OCI-LY3 (cell line): ENCODE data around the gene MFNG.

Experiments used
- H2AFZ ChIP-seq: fragments of 200-600, 300-600 bp; shearing (Covaris generic); 2 replicates; pipeline ENCODE4 v1.6.0; 2014; ENCODE audit warnings: antibody characterized with exemption, low read depth, low read length
- H3K27ac ChIP-seq: fragments of 200-600, 300-600 bp; sonication (generic); 2 replicates; pipeline ENCODE4 v1.5.1; 2014; ENCODE audit warnings: mild to moderate bottlenecking, low read length, moderate library complexity, mixed read lengths
- H3K27me3 ChIP-seq: fragments of 200-600, 300-600 bp; sonication (generic); 2 replicates; pipeline ENCODE4 v1.6.1; 2014; ENCODE audit warnings: low read depth, low read length, mixed read lengths
- H3K36me3 ChIP-seq: fragments of 200-600, 300-600 bp; sonication (generic); replicated peaks from 2 replicates; pipeline ENCODE3; 2014; ENCODE audit warnings: low read depth, low read length, mixed read lengths
- H3K4me1 ChIP-seq: fragments of 300-600, 200-600 bp; sonication (generic); 2 replicates; pipeline ENCODE4 v1.6.1; 2014; ENCODE audit warnings: low read length, mixed read lengths
- H3K4me2 ChIP-seq: fragments of 200-600, 300-600 bp; sonication (generic); 2 replicates; pipeline ENCODE4 v1.6.1; 2014; ENCODE audit warnings: low read length, mixed read lengths
- H3K4me3 ChIP-seq: fragments of 300-600, 200-600 bp; sonication (generic); 2 replicates; pipeline ENCODE4 v1.5.1; 2014; ENCODE audit warnings: antibody characterized with exemption, mild to moderate bottlenecking, low read length, moderate library complexity
- H3K79me2 ChIP-seq: fragments of 300-600, 200-600 bp; shearing (Covaris generic); 2 replicates; pipeline ENCODE4 v1.6.1; 2014; ENCODE audit warnings: mild to moderate bottlenecking, low read length, mixed read lengths
- H3K9ac ChIP-seq: fragments of 300-600, 200-600 bp; shearing (Covaris generic); 2 replicates; pipeline ENCODE4 v1.6.0; 2014; ENCODE audit warnings: mild to moderate bottlenecking, low read length, moderate library complexity
- H3K9me3 ChIP-seq: fragments of 200-600, 300-600 bp; shearing (Covaris generic); 2 replicates; pipeline ENCODE4 v1.6.1; 2014; ENCODE audit warnings: low read length, mixed read lengths; ENCODE audit not compliant: insufficient read depth
- H4K20me1 ChIP-seq: fragments of 200-600, 300-600 bp; sonication (generic); 2 replicates; pipeline ENCODE4 v1.6.1; 2016; ENCODE audit warnings: low read length, mixed read lengths; ENCODE audit not compliant: insufficient read depth
- EZH2phosphoT487 ChIP-seq: fragments of 200-600 bp; shearing (Covaris generic); IDR thresholded peaks from 2 replicates; pipeline ENCODE4 v1.6.1; 2018; ENCODE audit warnings: antibody characterized with exemption, mixed run types, low read depth
- TF ChIP-seq, protein P1 (sequence below): fragments of 200-600, 300-600 bp; sonication (generic); IDR thresholded peaks from 2 replicates; pipeline ENCODE4 v1.5.1; 2014; ENCODE audit warnings: antibody characterized with exemption, low read length, low read depth

The MFNG gene

DNA sequence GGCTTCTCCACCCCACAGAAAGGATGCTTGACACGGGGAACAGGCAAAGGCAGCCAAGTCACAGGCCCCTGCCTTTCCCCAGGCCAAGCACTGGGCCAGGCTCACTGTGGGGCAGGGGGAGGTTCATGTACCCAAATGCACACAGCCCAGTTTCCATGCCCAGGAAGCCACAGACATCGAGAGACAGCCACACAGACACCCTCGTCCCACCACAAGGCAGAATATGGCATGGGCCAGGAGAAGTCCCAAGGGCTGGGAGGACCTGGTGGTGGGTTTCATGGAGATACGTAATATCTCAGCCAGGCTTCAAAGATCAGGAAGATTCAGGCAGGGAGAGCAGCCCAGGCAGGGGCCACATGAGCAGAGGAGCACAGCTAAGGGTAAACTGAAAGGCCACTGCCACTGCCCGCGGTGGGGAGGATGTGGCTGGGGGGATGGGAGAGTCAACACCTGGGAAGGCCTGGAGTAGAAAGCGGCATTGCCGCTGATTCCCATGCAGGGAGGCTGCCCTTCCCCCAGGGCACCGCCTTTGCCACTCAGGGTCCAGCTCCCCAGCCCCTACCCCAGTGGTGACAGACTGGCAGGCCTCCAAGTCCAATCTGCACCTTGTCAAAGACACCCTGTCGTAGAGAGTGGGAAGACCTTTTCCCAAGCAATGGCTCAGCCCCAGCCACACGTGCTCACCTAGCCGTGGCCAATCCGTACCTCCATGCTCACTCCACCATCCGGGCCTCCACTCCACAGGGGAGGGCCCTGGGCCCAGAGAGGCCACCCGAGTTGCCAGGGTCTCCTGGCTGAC lies 2.4 kb upstream of the MFNG start:
- Histone ChIP-seq H3K4me1 (peaks cover 41% of the 10 kb centered on the region), H3K27ac (no peak overlapping the region)

DNA sequence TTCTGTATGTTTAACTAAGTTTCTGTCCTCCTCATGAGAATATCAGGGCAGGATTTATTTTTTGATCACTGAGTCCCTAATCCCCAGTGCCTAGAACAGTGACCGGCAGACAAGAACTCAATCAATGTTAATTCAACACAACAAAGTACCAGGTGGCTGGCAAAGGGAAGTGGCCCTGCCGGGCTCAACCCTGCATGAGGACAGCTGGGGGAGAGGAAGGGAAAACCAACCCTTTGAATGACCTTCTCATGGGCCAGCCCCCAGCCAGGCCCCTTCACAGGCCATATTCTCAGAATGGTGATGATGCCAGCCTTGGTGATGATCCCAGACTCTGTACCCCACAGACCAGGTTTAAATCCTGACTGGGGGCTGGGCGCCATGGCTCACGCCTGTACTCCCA lies 1.4 kb upstream of the MFNG start:
- no peaks in the 10 kb centered on the region for H3K27me3 ChIP-seq
- peaks cover 42% of the 10 kb centered on the region for H3K79me2 ChIP-seq
- H3K9me3 ChIP-seq: no peaks in the 10 kb centered on the region
- H3K9ac ChIP-seq: peak overlapping the region; percentile 96; the same call in 1 of the 2 replicates
- H3K36me3 ChIP-seq: peaks cover 5% of the 10 kb centered on the region
- peaks cover 35% of the 10 kb centered on the region for H3K4me1 ChIP-seq
- H3K4me2 ChIP-seq: peak overlapping the region; percentile 96
- peaks cover 8% of the 10 kb centered on the region; the same call in 1 of the 2 replicates for H4K20me1 ChIP-seq
- no peak overlapping the region for H2AFZ ChIP-seq
- H3K27ac ChIP-seq: peak overlapping the region; percentile 83
- TF ChIP-seq EZH2phosphoT487: no peak
- TF ChIP-seq, protein P1, sequence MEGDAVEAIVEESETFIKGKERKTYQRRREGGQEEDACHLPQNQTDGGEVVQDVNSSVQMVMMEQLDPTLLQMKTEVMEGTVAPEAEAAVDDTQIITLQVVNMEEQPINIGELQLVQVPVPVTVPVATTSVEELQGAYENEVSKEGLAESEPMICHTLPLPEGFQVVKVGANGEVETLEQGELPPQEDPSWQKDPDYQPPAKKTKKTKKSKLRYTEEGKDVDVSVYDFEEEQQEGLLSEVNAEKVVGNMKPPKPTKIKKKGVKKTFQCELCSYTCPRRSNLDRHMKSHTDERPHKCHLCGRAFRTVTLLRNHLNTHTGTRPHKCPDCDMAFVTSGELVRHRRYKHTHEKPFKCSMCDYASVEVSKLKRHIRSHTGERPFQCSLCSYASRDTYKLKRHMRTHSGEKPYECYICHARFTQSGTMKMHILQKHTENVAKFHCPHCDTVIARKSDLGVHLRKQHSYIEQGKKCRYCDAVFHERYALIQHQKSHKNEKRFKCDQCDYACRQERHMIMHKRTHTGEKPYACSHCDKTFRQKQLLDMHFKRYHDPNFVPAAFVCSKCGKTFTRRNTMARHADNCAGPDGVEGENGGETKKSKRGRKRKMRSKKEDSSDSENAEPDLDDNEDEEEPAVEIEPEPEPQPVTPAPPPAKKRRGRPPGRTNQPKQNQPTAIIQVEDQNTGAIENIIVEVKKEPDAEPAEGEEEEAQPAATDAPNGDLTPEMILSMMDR: no peak
- H3K4me3 ChIP-seq: peak overlapping the region; percentile 97

More for the DNA sequence above, 2.4 kb upstream of the MFNG start:
- H4K20me1 ChIP-seq: no peaks in the 10 kb centered on the region
- no peak overlapping the region for H2AFZ ChIP-seq
- H3K36me3 ChIP-seq: no peaks in the 10 kb centered on the region
- H3K9ac ChIP-seq: no peak overlapping the region
- no peak overlapping the region for H3K4me3 ChIP-seq
- no peak overlapping the region for H3K4me2 ChIP-seq
- no peaks in the 10 kb centered on the region for H3K27me3 ChIP-seq
- peaks cover 32% of the 10 kb centered on the region for H3K79me2 ChIP-seq
- TF ChIP-seq, protein P1: no peak
- no peak for TF ChIP-seq EZH2phosphoT487
- H3K9me3 ChIP-seq: no peaks in the 10 kb centered on the region

DNA sequence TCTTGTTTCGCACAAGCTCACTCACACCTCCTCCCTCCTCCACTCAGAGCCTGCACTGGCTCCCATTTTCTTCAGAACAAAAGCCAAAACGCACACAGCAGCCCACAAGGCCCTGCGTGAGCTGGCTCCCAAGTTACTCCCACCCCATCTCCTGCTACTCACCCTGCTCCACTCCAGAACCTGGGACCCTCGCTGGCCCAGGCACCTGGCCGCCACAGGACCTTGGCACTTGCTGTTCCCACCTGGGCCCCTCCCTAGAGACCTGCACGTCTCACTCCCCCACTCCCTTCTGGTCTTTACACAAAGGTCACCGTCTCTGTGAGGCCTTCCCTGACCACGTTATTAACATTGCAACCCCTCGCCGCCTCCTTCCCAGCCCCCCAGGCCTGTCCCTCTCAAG lies 945 bp upstream of the MFNG start:
- TF ChIP-seq, protein P1: no peak
- TF ChIP-seq EZH2phosphoT487: no peak
- peak overlapping the region; percentile 83 for H3K27ac ChIP-seq
- H3K9ac ChIP-seq: peak overlapping the region; percentile 96; the same call in 1 of the 2 replicates
- peaks cover 12% of the 10 kb centered on the region; the same call in 1 of the 2 replicates for H4K20me1 ChIP-seq
- H3K4me1 ChIP-seq: peaks cover 35% of the 10 kb centered on the region
- peak overlapping the region; percentile 96 for H3K4me2 ChIP-seq
- peak overlapping the region; percentile 97 for H3K4me3 ChIP-seq
- H3K27me3 ChIP-seq: no peaks in the 10 kb centered on the region
- no peaks in the 10 kb centered on the region for H3K9me3 ChIP-seq
- H3K79me2 ChIP-seq: peaks cover 46% of the 10 kb centered on the region
- no peak overlapping the region for H2AFZ ChIP-seq
- H3K36me3 ChIP-seq: peaks cover 7% of the 10 kb centered on the region

- H3K27ac ChIP-seq: peak overlapping the region; percentile 83
- peaks cover 7% of the 10 kb centered on the region for H3K36me3 ChIP-seq
- no peaks in the 10 kb centered on the region for H3K27me3 ChIP-seq
- peak overlapping the region; percentile 96 for H3K9ac ChIP-seq
- peaks cover 28% of the 10 kb centered on the region for H4K20me1 ChIP-seq
- H3K79me2 ChIP-seq: peaks cover 61% of the 10 kb centered on the region
- H3K9me3 ChIP-seq: no peaks in the 10 kb centered on the region
- peak overlapping the region; percentile 96 for H3K4me2 ChIP-seq
- H3K4me3 ChIP-seq: peak overlapping the region; percentile 97
- TF ChIP-seq, protein P1: no peak
- no peak for TF ChIP-seq EZH2phosphoT487
- peaks cover 31% of the 10 kb centered on the region for H3K4me1 ChIP-seq
- no peak overlapping the region for H2AFZ ChIP-seq
Observed at GRCh38 chr22:37485395-37486223, 575 bp downstream of the MFNG start.
